Measurements from ENCODE around the gene COQ10B.

Gene COQ10B

GRCh38 chr2:197502685-197503084 lies 49.3 kb downstream of the COQ10B start:
- no peak for DNase-seq

GRCh38 chr2:197504000-197504399 lies 50.6 kb downstream of the COQ10B start:
- DNase-seq = no peak

DNA sequence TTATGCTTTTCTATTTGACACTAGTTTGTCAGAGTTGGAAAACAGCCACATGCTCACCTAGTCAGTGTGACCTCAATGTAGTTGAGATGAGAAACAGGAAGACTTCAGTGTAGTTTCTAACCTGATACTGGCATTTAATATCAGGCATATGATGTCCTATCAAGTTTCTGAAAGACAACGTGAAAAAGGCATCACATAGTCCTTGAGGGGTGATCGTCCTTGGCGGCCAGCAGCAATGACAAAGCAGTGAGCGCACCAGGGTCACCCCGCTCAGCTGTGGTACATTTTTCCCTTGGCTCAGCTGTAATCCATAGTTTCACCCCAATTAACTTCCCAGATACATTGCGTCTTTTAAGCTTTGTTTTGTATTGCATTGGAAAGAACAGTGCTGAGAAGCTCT lies 51.2 kb downstream of the COQ10B start:
- no peak for DNase-seq

DNA sequence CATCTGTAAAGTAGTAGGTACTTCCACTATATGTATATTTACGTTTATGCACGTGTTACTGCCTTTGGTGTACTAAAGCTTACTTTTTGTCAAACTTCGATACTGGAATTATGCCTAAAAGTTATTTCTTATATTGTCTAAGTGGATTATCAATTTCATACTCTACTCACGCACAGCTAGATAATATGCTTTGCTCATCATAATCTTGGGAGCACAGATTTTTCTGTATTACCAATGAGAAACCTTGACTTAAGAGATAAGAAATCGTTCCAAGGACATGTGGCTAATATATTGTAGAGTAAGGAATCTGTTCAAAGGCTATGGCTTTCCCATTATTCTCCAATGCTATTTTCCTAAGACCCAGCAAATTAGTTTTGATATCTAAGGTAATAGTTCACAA lies 53.3 kb downstream of the COQ10B start:
- DNase-seq = no peak

DNA sequence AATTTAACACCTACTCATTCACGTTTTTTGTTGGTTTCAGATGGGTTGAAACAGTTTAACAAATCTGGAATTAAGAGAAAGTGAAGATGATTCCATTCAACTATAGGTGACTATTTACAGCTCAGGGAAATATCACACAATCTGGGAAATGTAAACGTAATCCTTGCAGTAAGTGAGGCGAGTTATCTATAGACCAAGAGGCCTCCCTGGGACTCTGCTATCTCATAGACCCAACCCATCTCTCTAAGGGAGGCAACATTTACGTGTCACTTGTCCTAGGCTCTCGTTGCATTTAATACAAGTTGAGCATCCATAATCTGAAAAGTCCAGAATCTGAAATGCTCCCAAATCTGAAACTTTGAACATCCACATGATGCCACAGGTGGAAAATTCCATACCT lies 60.6 kb downstream of the COQ10B start:
- DNase-seq = no peak

DNA sequence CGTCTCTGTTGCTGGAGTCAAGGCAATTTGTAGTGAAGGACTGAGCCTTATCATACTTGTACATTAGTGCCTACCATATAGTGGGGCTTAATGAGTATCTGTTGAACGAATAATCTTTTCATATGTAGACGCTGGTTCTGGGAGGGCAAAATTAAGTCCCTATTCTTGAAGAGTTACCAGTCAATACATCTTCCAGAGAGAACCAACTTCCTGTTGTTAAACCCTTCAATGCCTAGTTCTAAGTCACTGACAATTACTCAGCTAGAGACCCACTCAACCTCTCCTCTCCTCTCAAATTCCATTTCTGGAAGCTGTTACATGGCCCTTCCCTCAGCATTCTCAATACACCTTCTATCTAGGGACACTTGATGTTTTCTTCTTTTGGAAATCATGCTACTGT lies 61.4 kb downstream of the COQ10B start:
- DNase-seq = peak; percentile 6

DNA sequence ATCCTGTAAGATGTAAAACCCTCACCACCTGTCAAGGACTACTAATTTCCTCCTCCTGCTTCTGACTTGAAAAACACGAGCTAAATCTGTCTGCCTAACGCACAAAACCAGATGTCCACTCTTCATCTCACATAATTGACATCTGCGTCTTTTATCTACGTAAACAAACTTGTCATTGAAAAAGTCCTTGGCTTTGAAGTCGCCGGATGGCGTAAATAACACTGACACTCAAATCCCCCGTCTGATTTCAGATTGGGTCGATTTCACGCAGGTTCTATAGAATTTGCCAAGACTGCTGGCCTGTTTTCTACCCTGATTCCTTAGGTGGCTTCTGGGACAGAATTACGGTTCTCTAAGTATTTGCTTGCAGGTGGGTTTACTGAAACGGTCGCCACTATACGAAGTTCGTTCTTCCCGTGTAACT lies 62.0 kb downstream of the COQ10B start:
- no peak for DNase-seq

DNA sequence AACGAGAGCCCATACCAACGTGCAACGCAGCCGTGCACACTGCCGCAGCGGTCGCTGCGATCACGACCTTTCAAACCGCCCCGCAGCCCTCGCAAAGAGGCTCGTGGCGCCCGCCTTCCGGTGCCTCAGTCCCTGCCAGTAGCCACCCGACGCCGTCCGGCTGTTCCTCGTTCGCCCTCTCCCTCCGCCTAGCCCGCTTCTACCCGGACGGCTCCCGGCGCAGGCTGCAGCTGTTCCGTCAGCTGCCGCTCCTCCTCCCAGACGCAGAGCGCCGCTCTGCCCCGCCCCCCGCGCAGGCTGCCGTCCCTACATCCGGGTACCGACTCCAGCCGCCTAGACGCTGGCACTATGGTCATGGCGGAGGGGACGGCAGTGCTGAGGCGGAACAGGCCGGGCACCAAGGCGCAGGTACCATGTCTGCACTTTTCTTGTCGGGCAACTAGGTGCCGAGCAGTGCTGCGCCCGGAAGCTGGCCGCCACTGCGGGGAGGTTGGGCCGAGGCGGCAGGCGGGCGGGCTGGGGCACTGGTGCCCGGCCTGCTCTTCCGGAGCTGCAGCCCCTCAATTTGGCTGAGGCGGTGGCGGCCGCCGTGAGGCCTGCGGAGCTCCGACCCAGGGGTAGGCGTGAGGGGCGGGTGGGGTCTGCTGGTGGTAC lies 62.5 kb downstream of the COQ10B start, which contains the start of gene MOB4:
Gene MOB4 (plus strand): TSS at position 328 of the 654 bp plus-strand sequence. CDS start 21 bp downstream, at position 349.
- DNase-seq = peak; percentile 94

GRCh38 chr2:197516393-197516761 lies 63.0 kb downstream of the COQ10B start:
- DNase-seq = peak; percentile 10

GRCh38 chr2:197517150-197517549 lies 63.8 kb downstream of the COQ10B start:
- DNase-seq = no peak
